Neuronal stem cell (in vitro differentiated cells): ENCODE data around the gene OSCP1.

ENCODE experiments used
- DNase-seq: peaks from one replicate; pipeline ENCODE4 v3.0.0-alpha.2; 2013; ENCODE audit warnings: low spot score
- H2AFZ ChIP-seq: one replicate; pipeline ENCODE4 v1.6.1; 2013; ENCODE audit warnings: mild to moderate bottlenecking, low read length, inconsistent platforms
- H2AK5ac ChIP-seq: 2 replicates; pipeline ENCODE4 v1.6.1; 2013; ENCODE audit warnings: low read depth, mild to moderate bottlenecking, inconsistent platforms, low read length, moderate library complexity, mixed read lengths
- H2BK120ac ChIP-seq: 2 replicates; pipeline ENCODE4 v1.6.1; 2013; ENCODE audit warnings: low read depth, mild to moderate bottlenecking, inconsistent platforms, low read length, moderate library complexity, mixed read lengths
- H2BK12ac ChIP-seq: one replicate; pipeline ENCODE4 v1.6.1; 2013; ENCODE audit warnings: low read length, inconsistent platforms
- H2BK15ac ChIP-seq: 2 replicates; pipeline ENCODE4 v1.6.1; 2013; ENCODE audit warnings: mild to moderate bottlenecking, low read length, inconsistent platforms, mixed read lengths
- H2BK5ac ChIP-seq: one replicate; pipeline ENCODE4 v1.6.1; 2013; ENCODE audit warnings: inconsistent platforms, mild to moderate bottlenecking, low read length, moderate library complexity
- H3K14ac ChIP-seq: one replicate; pipeline ENCODE4 v1.6.1; 2013; ENCODE audit warnings: low read length, inconsistent platforms
- H3K18ac ChIP-seq: 2 replicates; pipeline ENCODE4 v1.6.1; 2013; ENCODE audit warnings: low read length, inconsistent platforms
- H3K23ac ChIP-seq: 2 replicates; pipeline ENCODE4 v1.6.1; 2013; ENCODE audit warnings: low read depth, mild to moderate bottlenecking, mixed read lengths, low read length, inconsistent platforms; ENCODE audit not compliant: poor library complexity
- H3K27ac ChIP-seq: replicated peaks from 3 replicates; pipeline ENCODE4 v1.5.1; 2013; ENCODE audit warnings: low read length, inconsistent platforms
- H3K27me3 ChIP-seq, 3 experiments: 2 replicates each; pipeline ENCODE4 v1.6.1; 2013; ENCODE audit warnings: low read length in 3 of 3, mild to moderate bottlenecking in 2 of 3, inconsistent platforms in 1 of 3, low read depth in 1 of 3, mixed read lengths in 1 of 3, moderate library complexity in 1 of 3; ENCODE audit not compliant: control insufficient read depth in 3 of 3, insufficient read depth in 3 of 3
- H3K36me3 ChIP-seq, 2 donors: replicated peaks in 1 of 2; 2 replicates each; pipeline ENCODE4 v1.6.1; 2013; ENCODE audit warnings: low read length in 2 of 2; ENCODE audit not compliant: control insufficient read depth in 2 of 2, insufficient read depth in 2 of 2
- H3K4ac ChIP-seq: 2 replicates; pipeline ENCODE4 v1.6.1; 2013; ENCODE audit warnings: inconsistent platforms, mild to moderate bottlenecking, low read length, moderate library complexity
- H3K4me1 ChIP-seq, 2 donors: 1 replicate in 1 of 2; 2 replicates in 1 of 2; pipeline ENCODE4 v1.6.1; 2013; ENCODE audit warnings: low read length in 2 of 2, low read depth in 1 of 2; ENCODE audit not compliant: control insufficient read depth in 2 of 2, insufficient read depth in 1 of 2
- H3K4me2 ChIP-seq: one replicate; pipeline ENCODE4 v1.6.1; 2013; ENCODE audit warnings: mild to moderate bottlenecking, low read length, inconsistent platforms; ENCODE audit not compliant: insufficient read depth, poor library complexity, severe bottlenecking
- H3K4me3 ChIP-seq, 2 donors: 2 replicates each; pipeline ENCODE4 v1.5.1; 2013; ENCODE audit warnings: low read length in 2 of 2, mild to moderate bottlenecking in 2 of 2, inconsistent platforms in 1 of 2, moderate library complexity in 1 of 2
- H3K79me1 ChIP-seq: one replicate; pipeline ENCODE4 v1.6.1; 2013; ENCODE audit warnings: low read depth, mild to moderate bottlenecking, inconsistent platforms, low read length, moderate library complexity
- H3K9ac ChIP-seq: one replicate; pipeline ENCODE4 v1.6.1; 2013; ENCODE audit warnings: mild to moderate bottlenecking, low read depth, low read length, inconsistent platforms; ENCODE audit not compliant: poor library complexity
- H3K9me3 ChIP-seq, 2 donors: replicated peaks in 1 of 2; 2 replicates each; pipeline versions ENCODE3 to v1.6.1; 2013; ENCODE audit warnings: low read length in 2 of 2, mild to moderate bottlenecking in 2 of 2, inconsistent platforms in 1 of 2, low read depth in 1 of 2, mixed read lengths in 1 of 2, moderate library complexity in 1 of 2; ENCODE audit not compliant: control insufficient read depth in 2 of 2, insufficient read depth in 1 of 2
- H4K8ac ChIP-seq: one replicate; pipeline ENCODE4 v1.6.1; 2013; ENCODE audit warnings: low read depth, mild to moderate bottlenecking, inconsistent platforms, low read length, moderate library complexity
- H4K91ac ChIP-seq: one replicate; pipeline ENCODE4 v1.6.1; 2013; ENCODE audit warnings: low read length, low read depth, mild to moderate bottlenecking, inconsistent platforms; ENCODE audit not compliant: poor library complexity
- WGBS, 2 donors: extraction: QIAGEN DNeasy Blood & Tissue Kit; methylation state at CpG; one replicate each; pipeline ENCODE4 v1.1.7; 2013; ENCODE audit warnings: missing lambda C conversion rate in 2 of 2, mixed read lengths in 1 of 2; ENCODE audit not compliant: insufficient read length in 2 of 2, insufficient replicate concordance in 1 of 2; ENCODE audit errors: extremely low coverage in 2 of 2; 5-methylcytosine and 5-hydroxymethylcytosine counted together

OSCP1 gene

DNA sequence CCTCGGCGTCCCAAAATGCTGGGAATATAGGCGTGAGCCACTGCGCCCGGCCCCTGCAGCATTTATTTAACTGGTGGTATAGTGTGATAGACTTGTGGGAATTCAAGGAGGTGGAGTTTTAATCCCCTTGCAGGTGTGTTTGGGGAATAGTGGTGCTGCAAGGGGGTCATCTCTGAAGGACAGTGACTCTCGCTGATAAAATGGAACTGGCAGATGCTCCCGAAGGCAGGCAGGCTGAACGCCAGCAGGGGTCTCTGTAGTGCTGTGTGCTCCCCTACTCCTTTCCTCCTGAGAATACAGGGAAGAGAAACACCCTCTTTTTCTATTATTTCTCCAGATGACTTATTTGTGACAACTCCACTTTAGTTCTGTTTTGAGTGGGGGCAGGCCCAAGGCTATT is 4.0 kb downstream of the OSCP1 start:
- Histone ChIP-seq H3K23ac (no peak overlapping the region), H3K4me2 (no peak overlapping the region), H3K14ac (no peak overlapping the region), H3K4ac (no peak overlapping the region), H3K9ac (no peak overlapping the region), H2BK12ac (no peak overlapping the region), H3K36me3 (no peaks in the 10 kb centered on the region), H4K8ac (no peak overlapping the region), H3K79me1 (no peaks in the 10 kb centered on the region), H2AK5ac (no peak overlapping the region), H3K4me3 (no peak overlapping the region), H2AFZ (no peak overlapping the region), H2BK120ac (no peak overlapping the region), H4K91ac (no peak overlapping the region), H3K18ac (no peak overlapping the region), H3K27me3 (no peaks in the 10 kb centered on the region), H3K4me1 (peaks cover 2 to 5% of the 10 kb centered on the region in 2 donors), H3K9me3 (no peaks in the 10 kb centered on the region), H2BK15ac (no peak overlapping the region), H3K27ac (no peak overlapping the region), H2BK5ac (no peak overlapping the region)
- DNase-seq, result no peak
- no CpG with 5 or more reads among the region's 8 CpGs for WGBS, 2 donors

DNA sequence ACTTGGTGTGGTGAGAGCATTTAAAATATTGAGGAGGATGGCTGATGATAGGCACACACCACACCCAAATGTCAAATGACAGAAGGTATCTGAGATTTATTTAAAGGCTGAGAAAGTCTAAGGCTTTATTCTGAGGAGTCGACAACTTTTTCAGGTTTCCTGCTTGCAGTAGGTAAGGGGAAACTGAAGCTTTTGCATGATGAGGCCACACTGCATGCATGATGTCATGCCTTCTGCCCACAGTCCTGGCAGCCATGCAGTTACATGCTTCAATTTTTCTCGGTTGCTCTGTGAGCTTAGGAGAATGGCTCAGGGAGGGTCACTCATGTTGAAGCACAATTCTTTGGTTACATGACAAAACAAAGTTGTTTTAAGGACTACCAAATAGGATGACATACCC is 7.0 kb downstream of the OSCP1 start:
- Histone ChIP-seq H3K9me3 (no peaks in the 10 kb centered on the region), H3K9ac (no peak overlapping the region), H3K4ac (no peak overlapping the region), H2AK5ac (no peak overlapping the region), H2BK5ac (no peak overlapping the region), H3K14ac (no peak overlapping the region), H3K36me3 (peaks cover 0 to 7% of the 10 kb centered on the region in 2 donors), H2BK12ac (no peak overlapping the region), H3K27me3 (no peaks in the 10 kb centered on the region), H4K91ac (no peak overlapping the region), H2BK120ac (no peak overlapping the region), H2AFZ (no peak overlapping the region), H3K27ac (no peak overlapping the region), H4K8ac (no peak overlapping the region), H3K4me2 (no peak overlapping the region), H3K4me3 (no peak overlapping the region), H3K79me1 (no peaks in the 10 kb centered on the region), H3K18ac (no peak overlapping the region), H3K4me1 (peaks cover 4 to 5% of the 10 kb centered on the region in 2 donors), H3K23ac (no peak overlapping the region), H2BK15ac (no peak overlapping the region)
- no CpG with 5 or more reads among the region's 2 CpGs for WGBS, 2 donors
- DNase-seq, result no peak

DNA sequence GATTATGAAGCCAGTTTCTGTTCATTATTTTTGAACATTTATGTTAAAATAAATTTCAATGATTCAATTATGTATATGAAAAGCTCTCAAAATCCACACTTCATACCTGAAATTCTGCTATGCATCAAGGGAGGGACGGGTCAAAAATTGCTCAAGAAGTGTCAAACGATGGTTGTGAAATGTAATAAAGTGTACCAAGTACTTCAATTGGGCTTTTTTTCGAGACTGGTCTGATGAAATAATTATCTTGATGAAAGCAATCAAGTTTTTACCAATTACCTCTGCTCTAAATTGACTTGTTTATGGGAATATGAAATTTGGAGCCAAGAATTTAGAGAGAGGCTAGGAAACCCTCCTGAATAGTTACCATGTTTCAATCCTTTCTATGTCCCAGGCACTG is 7.9 kb downstream of the OSCP1 start:
- no CpG with 5 or more reads among the region's 3 CpGs for WGBS, 2 donors
- no peak overlapping the region for H2BK120ac ChIP-seq
- DNase-seq, result no peak

DNA sequence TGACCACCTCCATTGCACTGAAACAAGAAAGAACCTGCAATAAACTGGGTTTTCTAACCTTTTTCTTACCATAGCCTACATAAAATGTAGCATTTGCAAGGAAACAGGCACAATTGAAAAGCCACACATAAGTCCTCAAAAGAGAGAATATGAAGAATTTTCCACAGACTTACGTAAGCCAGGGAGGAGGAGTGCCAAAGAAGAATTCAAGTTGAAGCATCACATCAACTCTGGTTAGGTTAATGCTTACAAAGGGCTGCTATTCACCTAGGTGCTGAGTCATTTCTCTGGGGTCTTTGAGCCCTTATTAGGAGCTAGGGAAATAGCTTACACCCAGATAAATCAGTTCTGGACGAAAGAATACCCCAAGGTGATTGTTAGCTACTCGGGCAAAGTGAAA is 9.6 kb downstream of the OSCP1 start:
- Histone ChIP-seq H3K9me3 (no peaks in the 10 kb centered on the region), H2BK5ac (no peak overlapping the region), H2BK12ac (no peak overlapping the region), H2AFZ (no peak overlapping the region), H2AK5ac (no peak overlapping the region), H3K18ac (no peak overlapping the region), H4K8ac (no peak overlapping the region), H3K23ac (no peak overlapping the region), H4K91ac (no peak overlapping the region), H3K79me1 (no peaks in the 10 kb centered on the region), H3K27ac (no peak overlapping the region), H3K36me3 (peaks cover 4 to 22% of the 10 kb centered on the region in 2 donors), H2BK120ac (no peak overlapping the region), H3K4me2 (no peak overlapping the region), H3K4me1 (peaks cover 4 to 5% of the 10 kb centered on the region in 2 donors), H3K4me3 (no peak overlapping the region), H3K9ac (no peak overlapping the region), H3K4ac (no peak overlapping the region), H3K14ac (no peak overlapping the region), H3K27me3 (no peaks in the 10 kb centered on the region), H2BK15ac (no peak overlapping the region)
- no CpG with 5 or more reads among the region's 3 CpGs for WGBS, 2 donors
- no peak for DNase-seq

More for the DNA sequence above, 7.9 kb downstream of the OSCP1 start:
- Histone ChIP-seq H3K18ac (no peak overlapping the region), H3K4me2 (no peak overlapping the region), H3K36me3 (peaks cover 0 to 13% of the 10 kb centered on the region in 2 donors), H3K4me3 (no peak overlapping the region), H3K27ac (no peak overlapping the region), H3K27me3 (no peaks in the 10 kb centered on the region), H4K91ac (no peak overlapping the region), H3K4me1 (peaks cover 4 to 5% of the 10 kb centered on the region in 2 donors), H2AK5ac (no peak overlapping the region), H4K8ac (no peak overlapping the region), H2BK5ac (no peak overlapping the region), H3K79me1 (no peaks in the 10 kb centered on the region), H3K4ac (no peak overlapping the region), H3K23ac (no peak overlapping the region), H3K14ac (no peak overlapping the region), H3K9me3 (no peaks in the 10 kb centered on the region), H2BK12ac (no peak overlapping the region), H2AFZ (no peak overlapping the region), H2BK15ac (no peak overlapping the region), H3K9ac (no peak overlapping the region)
